Keratinocyte (primary cell): ENCODE data around the gene PBOV1. TPM values are rescaled to one million over a fixed set of nuclear protein-coding genes. Genes with fewer than 3 reads are reported as not detected.

Experiments used
- DNase-seq: peaks from one replicate; pipeline ENCODE4 v3.0.0-alpha.2; 2011; ENCODE audit warnings: low read depth, missing footprints, low spot score
- FAIRE-seq: peaks from 2 replicates; lab custom pipeline; 2011; peaks lifted over from hg19 to GRCh38; lab: Jason Lieb, UNC
- H2AFZ ChIP-seq: 2 replicates; pipeline ENCODE4 v1.6.0; 2012; ENCODE audit warnings: low read length, control low read depth, inconsistent platforms; ENCODE audit not compliant: control insufficient read depth
- H3K27ac ChIP-seq: 2 replicates; pipeline ENCODE4 v1.5.1; 2011; ENCODE audit warnings: low read length; ENCODE audit not compliant: control insufficient read depth, insufficient read depth
- H3K27me3 ChIP-seq: 3 replicates; pipeline ENCODE4 v1.6.0; 2011; ENCODE audit warnings: low read length; ENCODE audit not compliant: control insufficient read depth, insufficient read depth; ENCODE audit errors: extremely low read depth
- H3K36me3 ChIP-seq, 2 experiments: 2 replicates in 1 of 2; 3 replicates in 1 of 2; pipeline ENCODE4 v1.5.1; 2011; ENCODE audit warnings: low read length in 2 of 2, mild to moderate bottlenecking in 1 of 2; ENCODE audit not compliant: control insufficient read depth in 2 of 2, insufficient read depth in 2 of 2; ENCODE audit errors: extremely low read depth in 1 of 2
- H3K4me1 ChIP-seq: 3 replicates; pipeline ENCODE4 v1.5.1; 2011; ENCODE audit warnings: low read length; ENCODE audit not compliant: control insufficient read depth, insufficient read depth; ENCODE audit errors: extremely low read depth
- H3K4me2 ChIP-seq: 3 replicates; pipeline ENCODE4 v1.6.0; 2011; ENCODE audit warnings: low read depth, low read length; ENCODE audit not compliant: control insufficient read depth, insufficient read depth; ENCODE audit errors: extremely low read depth
- H3K4me3 ChIP-seq, 3 experiments: fragments of 200-600 bp in 1 of 3; sonication (generic) in 1 of 3; 2 replicates in 2 of 3; 3 replicates in 1 of 3; pipeline ENCODE4 v1.5.1; 2011 to 2016; ENCODE audit warnings: low read length in 3 of 3, mild to moderate bottlenecking in 3 of 3, control low read depth in 2 of 3, inconsistent platforms in 1 of 3, low read depth in 1 of 3, mixed read lengths in 1 of 3, mixed run types in 1 of 3, moderate library complexity in 1 of 3; ENCODE audit not compliant: control insufficient read depth in 2 of 3, insufficient read depth in 2 of 3; ENCODE audit errors: extremely low read depth in 1 of 3
- H3K79me2 ChIP-seq: 2 replicates; pipeline ENCODE4 v1.6.0; 2012; ENCODE audit warnings: low read length; ENCODE audit not compliant: control insufficient read depth, insufficient read depth
- H3K9ac ChIP-seq: 3 replicates; pipeline ENCODE4 v1.6.0; 2011; ENCODE audit warnings: low read length; ENCODE audit not compliant: control insufficient read depth, insufficient read depth; ENCODE audit errors: extremely low read depth
- H3K9me1 ChIP-seq: 3 replicates; pipeline ENCODE4 v1.6.0; 2011; ENCODE audit warnings: low read length; ENCODE audit not compliant: control insufficient read depth, insufficient read depth; ENCODE audit errors: extremely low read depth
- H3K9me3 ChIP-seq: 2 replicates; pipeline ENCODE4 v1.5.1; 2012; ENCODE audit warnings: low read depth, low read length; ENCODE audit not compliant: control insufficient read depth
- H4K20me1 ChIP-seq: 3 replicates; pipeline ENCODE4 v1.6.0; 2011; ENCODE audit warnings: low read length; ENCODE audit not compliant: control insufficient read depth, insufficient read depth; ENCODE audit errors: extremely low read depth
- CTCF ChIP-seq, 3 experiments: IDR thresholded peaks in 1 of 3; conservative IDR thresholded peaks in 1 of 3; optimal IDR thresholded peaks in 1 of 3; 2 replicates in 2 of 3; 3 replicates in 1 of 3; pipeline versions ENCODE3 to v1.5.1; 2011; ENCODE audit warnings: low read length in 3 of 3, mild to moderate bottlenecking in 3 of 3, moderate library complexity in 2 of 3, control low read depth in 1 of 3, inconsistent platforms in 1 of 3; ENCODE audit not compliant: insufficient read depth in 2 of 3; ENCODE audit errors: extremely low read depth in 1 of 3
- EZH2 ChIP-seq: IDR thresholded peaks from one replicate; pipeline ENCODE4 v1.6.1; 2012; ENCODE audit warnings: inconsistent platforms, mild to moderate bottlenecking, low read length, moderate library complexity
- dilution Hi-C: fragments of 300-500 bp; cut with MboI; formaldehyde crosslinking; loops from one replicate; pipeline ENCODE4 v1.7.0; 2020; ENCODE audit warnings: low sequenced_read_pairs; ENCODE audit not compliant: extremely low pct_ligation_motif_present
- polyA plus RNA-seq, 5 experiments: library from polyadenylated mRNA; depleted of rRNA in 3 of 5; stranded (reverse) in 3 of 5; stranded (forward) in 1 of 5; unstranded in 1 of 5; fragments of >200 nt; gene quantifications; 1 replicate in 1 of 5; 2 replicates in 3 of 5; 3 replicates in 1 of 5; pipeline versions ENCODE4 v1.2.1 to v1.2.3, GENCODE V29; 2011 to 2012; ENCODE audit warnings: missing spikeins in 2 of 5, low read depth in 1 of 5, low replicate concordance in 1 of 5

The PBOV1 gene
- polyA plus RNA-seq, 1 donor (not counting 4 experiments of a cell fraction or from before 2014, with no cell fraction given), result not detected

DNA sequence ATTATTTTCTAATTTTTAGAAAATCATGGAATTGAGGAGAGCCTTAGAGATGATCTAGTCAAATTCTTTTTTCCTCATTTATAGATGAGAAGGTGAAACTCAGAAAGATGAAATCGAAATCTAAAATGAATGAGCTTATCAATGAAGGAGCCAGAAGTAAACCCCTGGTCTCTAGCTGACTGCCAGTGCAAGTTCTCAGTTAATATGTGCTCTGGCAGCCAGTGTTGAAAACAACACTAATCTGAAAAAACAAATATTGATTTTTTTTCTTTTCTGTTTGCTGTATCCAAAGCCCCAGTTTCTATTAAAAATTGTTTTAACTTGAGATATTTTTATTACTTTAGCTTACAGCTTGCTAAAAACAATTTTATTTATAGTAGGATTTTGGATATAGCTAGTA lies 21.5 kb upstream of the PBOV1 start:
- Histone ChIP-seq H3K36me3 (no peaks in the 10 kb centered on the region), H3K4me3 (no peak overlapping the region), H3K4me1 (peaks cover 3% of the 10 kb centered on the region), H4K20me1 (no peaks in the 10 kb centered on the region), H3K9me3 (no peaks in the 10 kb centered on the region), H3K79me2 (no peaks in the 10 kb centered on the region), H3K9me1 (no peaks in the 10 kb centered on the region), H3K4me2 (no peak overlapping the region), H3K27ac (no peak overlapping the region), H3K27me3 (no peaks in the 10 kb centered on the region), H2AFZ (no peak overlapping the region), H3K9ac (no peak overlapping the region)
- dilution Hi-C loops, result no loop called here
- TF ChIP-seq CTCF (optimal IDR thresholded peaks at IDR 0.05 in 1 of 3, IDR thresholded peaks at IDR 0.05 in 1 of 3, conservative IDR thresholded peaks at IDR 0.05 in 1 of 3; ENCODE audit: extremely low read depth in 1 of 3, insufficient read depth in 2 of 3, low read length in 3 of 3), result no peak
- no peak for TF ChIP-seq EZH2
- no peak for DNase-seq
- no peak for FAIRE-seq

- no peaks in the 10 kb centered on the region for H3K27me3 ChIP-seq
- no peaks in the 10 kb centered on the region for H4K20me1 ChIP-seq
- no peak for FAIRE-seq
These were observed 20.1 kb upstream of the PBOV1 start for GRCh38 chr6:138238368-138238767.

More at GRCh38 chr6:138238368-138238767, 20.1 kb upstream of the PBOV1 start:
- Histone ChIP-seq H3K36me3 (no peaks in the 10 kb centered on the region), H3K4me1 (peaks cover 3% of the 10 kb centered on the region), H3K79me2 (no peaks in the 10 kb centered on the region), H3K4me3 (no peak overlapping the region), H2AFZ (no peak overlapping the region), H3K4me2 (no peak overlapping the region), H3K27ac (no peak overlapping the region), H3K9me3 (no peaks in the 10 kb centered on the region), H3K9ac (no peak overlapping the region), H3K9me1 (no peaks in the 10 kb centered on the region)
- TF ChIP-seq CTCF (optimal IDR thresholded peaks at IDR 0.05 in 1 of 3, IDR thresholded peaks at IDR 0.05 in 1 of 3, conservative IDR thresholded peaks at IDR 0.05 in 1 of 3; ENCODE audit: extremely low read depth in 1 of 3, insufficient read depth in 2 of 3, low read length in 3 of 3) (no peak), EZH2 (no peak)
- DNase-seq, result no peak
- dilution Hi-C loops, result no loop called here
